IMR-90 (cell line): ENCODE results near the gene CHMP5. TPM values are rescaled to one million over a fixed set of nuclear protein-coding genes. Genes with fewer than 3 reads are reported as not detected.

Experiments used
- ATAC-seq: fragments of 200-7000 bp; cut with Tn5 transposase; 2 replicates; pipeline ENCODE4 v1.9.1; 2020; ENCODE audit warnings: low read depth, mild to moderate bottlenecking, moderate library complexity
- BruUV-seq: library from RNA; stranded (reverse); fragments of 400-500 nt; replicated peaks from 2 replicates; lab custom pipeline; 2021; lab: Mats Ljungman, UMichigan
- CTCF ChIA-PET: fragments of 300-600 bp; formaldehyde crosslinking; extraction: SDS; loops from one replicate; lab custom pipeline; 2021; ENCODE audit warnings: antibody characterized with exemption; lab: Yijun Ruan, JAX
- POLR2A ChIA-PET: fragments of 300-600 bp; sonication (Branson Sonifier 250); formaldehyde crosslinking; loops from one replicate; lab custom pipeline; 2022; ENCODE audit warnings: antibody characterized with exemption; ENCODE audit not compliant: unreplicated experiment; lab: Charles Lee
- DNase-seq: peaks from one replicate; pipeline ENCODE4 v3.0.0; 2013
- H2AFZ ChIP-seq: replicated peaks from 2 replicates; pipeline ENCODE3; 2013; ENCODE audit warnings: low read length, mild to moderate bottlenecking; ENCODE audit not compliant: poor library complexity
- H2AK5ac ChIP-seq: 2 replicates; pipeline ENCODE4 v1.6.1; 2013; ENCODE audit warnings: low read depth, low read length, inconsistent platforms
- H2AK9ac ChIP-seq: replicated peaks from 2 replicates; pipeline ENCODE3; 2013; ENCODE audit warnings: mild to moderate bottlenecking, low read depth, low read length, moderate library complexity; ENCODE audit not compliant: poor library complexity
- H2BK120ac ChIP-seq: 2 replicates; pipeline ENCODE4 v1.6.1; 2013; ENCODE audit warnings: low read depth, low read length, inconsistent platforms
- H2BK15ac ChIP-seq: 3 replicates; pipeline ENCODE4 v1.6.1; 2013; ENCODE audit warnings: low read depth, low read length, inconsistent platforms
- H2BK20ac ChIP-seq: 2 replicates; pipeline ENCODE4 v1.6.1; 2013; ENCODE audit warnings: low read depth, mild to moderate bottlenecking, inconsistent platforms, low read length, moderate library complexity
- H2BK5ac ChIP-seq: 2 replicates; pipeline ENCODE4 v1.6.1; 2013; ENCODE audit warnings: mild to moderate bottlenecking, low read depth, low read length, inconsistent platforms; ENCODE audit not compliant: poor library complexity, severe bottlenecking
- H3K14ac ChIP-seq: replicated peaks from 2 replicates; pipeline ENCODE4 v1.6.1; 2013; ENCODE audit warnings: low read depth, low read length, inconsistent platforms
- H3K18ac ChIP-seq: 2 replicates; pipeline ENCODE4 v1.6.1; 2013; ENCODE audit warnings: low read depth, low read length, control low read depth
- H3K23ac ChIP-seq: 2 replicates; pipeline ENCODE4 v1.6.1; 2013; ENCODE audit warnings: low read depth, low read length, inconsistent platforms
- H3K27ac ChIP-seq: 2 replicates; pipeline ENCODE4 v1.5.1; 2013; ENCODE audit warnings: mild to moderate bottlenecking, control low read depth, low read length; ENCODE audit not compliant: insufficient read depth
- H3K27me3 ChIP-seq: 2 replicates; pipeline ENCODE4 v1.6.1; 2013; ENCODE audit warnings: low read length; ENCODE audit not compliant: control insufficient read depth, insufficient read depth
- H3K36me3 ChIP-seq: 2 replicates; pipeline ENCODE4 v1.6.1; 2013; ENCODE audit warnings: low read length, mixed read lengths; ENCODE audit not compliant: control insufficient read depth, insufficient read depth
- H3K4ac ChIP-seq: 2 replicates; pipeline ENCODE4 v1.6.1; 2013; ENCODE audit warnings: low read depth, low read length, inconsistent platforms
- H3K4me1 ChIP-seq: 2 replicates; pipeline ENCODE4 v1.6.1; 2013; ENCODE audit warnings: low read length, mixed read lengths; ENCODE audit not compliant: control insufficient read depth, insufficient read depth
- H3K4me2 ChIP-seq: 2 replicates; pipeline ENCODE4 v1.6.1; 2013; ENCODE audit warnings: low read depth, mild to moderate bottlenecking, control low read depth, low read length, moderate library complexity
- H3K4me3 ChIP-seq: 2 replicates; pipeline ENCODE4 v1.5.1; 2013; ENCODE audit warnings: low read depth, mild to moderate bottlenecking, control low read depth, low read length, moderate library complexity; ENCODE audit not compliant: insufficient read depth
- H3K56ac ChIP-seq: 2 replicates; pipeline ENCODE4 v1.6.1; 2013; ENCODE audit warnings: low read length, inconsistent platforms; ENCODE audit not compliant: insufficient read depth; ENCODE audit errors: extremely low read depth
- H3K79me1 ChIP-seq, 2 experiments: 2 replicates each; pipeline ENCODE4 v1.6.1; 2013; ENCODE audit warnings: low read length in 2 of 2, inconsistent platforms in 1 of 2, low read depth in 1 of 2
- H3K9ac ChIP-seq: 2 replicates; pipeline ENCODE4 v1.6.1; 2013; ENCODE audit warnings: low read depth, low read length, control low read depth
- H3K9me1 ChIP-seq: 2 replicates; pipeline ENCODE4 v1.6.1; 2013; ENCODE audit warnings: low read length, inconsistent platforms; ENCODE audit not compliant: insufficient read depth
- H3K9me3 ChIP-seq: 2 replicates; pipeline ENCODE4 v1.6.1; 2013; ENCODE audit warnings: low read length; ENCODE audit not compliant: control insufficient read depth, insufficient read depth
- H4K20me1 ChIP-seq: 2 replicates; pipeline ENCODE4 v1.6.1; 2013; ENCODE audit warnings: low read length, inconsistent platforms; ENCODE audit not compliant: insufficient read depth
- H4K5ac ChIP-seq: 2 replicates; pipeline ENCODE4 v1.6.1; 2013; ENCODE audit warnings: mild to moderate bottlenecking, low read depth, low read length, control low read depth
- H4K8ac ChIP-seq, 2 experiments: 2 replicates each; pipeline ENCODE4 v1.6.1; 2013; ENCODE audit warnings: low read depth in 2 of 2, low read length in 2 of 2, control low read depth in 1 of 2, inconsistent platforms in 1 of 2
- H4K91ac ChIP-seq: 2 replicates; pipeline ENCODE4 v1.6.1; 2013; ENCODE audit warnings: low read depth, low read length, inconsistent platforms; ENCODE audit not compliant: insufficient read depth
- BHLHE40 ChIP-seq: fragments of 150-350 bp; IDR thresholded peaks from 2 replicates; pipeline ENCODE4 v1.6.1; 2016; ENCODE audit warnings: mild to moderate bottlenecking, low read depth, low read length
- CEBPB ChIP-seq: IDR thresholded peaks from 2 replicates; pipeline ENCODE4 v1.6.1; 2012; ENCODE audit warnings: low read depth, low read length, improper control_type of control experiment
- CHD1 ChIP-seq: IDR thresholded peaks from 2 replicates; pipeline ENCODE4 v1.6.1; 2012; ENCODE audit warnings: low read depth, low read length, improper control_type of control experiment
- ELK1 ChIP-seq: fragments of 150-350 bp; IDR thresholded peaks from 2 replicates; pipeline ENCODE4 v1.6.1; 2016; ENCODE audit warnings: low read depth, mild to moderate bottlenecking, low read length, moderate library complexity, borderline replicate concordance
- FOS ChIP-seq: fragments of 150-350 bp; IDR thresholded peaks from 2 replicates; pipeline ENCODE4 v1.6.1; 2016; ENCODE audit warnings: low read depth, low read length
- MAFK ChIP-seq: IDR thresholded peaks from 2 replicates; pipeline ENCODE4 v1.6.1; 2012; ENCODE audit warnings: low read depth, low read length, improper control_type of control experiment
- MAZ ChIP-seq: IDR thresholded peaks from 2 replicates; pipeline ENCODE4 v1.6.1; 2012; ENCODE audit warnings: low read depth, mild to moderate bottlenecking, low read length, improper control_type of control experiment, moderate library complexity, borderline replicate concordance
- MXI1 ChIP-seq: IDR thresholded peaks from 2 replicates; pipeline ENCODE4 v1.6.1; 2012; ENCODE audit warnings: low read depth, mild to moderate bottlenecking, low read length, moderate library complexity, borderline replicate concordance
- NFE2L2 ChIP-seq: fragments of 150-350 bp; IDR thresholded peaks from 2 replicates; pipeline ENCODE4 v1.6.1; 2016; ENCODE audit warnings: low read depth, mild to moderate bottlenecking, low read length
- POLR2A ChIP-seq: IDR thresholded peaks from 2 replicates; pipeline ENCODE4 v1.6.1; 2012; ENCODE audit warnings: mild to moderate bottlenecking, low read depth, low read length
- RAD21 ChIP-seq: IDR thresholded peaks from 2 replicates; pipeline ENCODE4 v1.6.1; 2012; ENCODE audit warnings: low read length, improper control_type of control experiment
- RCOR1 ChIP-seq: IDR thresholded peaks from 2 replicates; pipeline ENCODE4 v1.6.1; 2012; ENCODE audit warnings: mild to moderate bottlenecking, low read length, improper control_type of control experiment; ENCODE audit not compliant: insufficient replicate concordance
- RFX5 ChIP-seq: IDR thresholded peaks from 2 replicates; pipeline ENCODE4 v1.8.0; 2012; ENCODE audit warnings: low read depth, mild to moderate bottlenecking, low read length, moderate library complexity
- SMC3 ChIP-seq: fragments of 150-350 bp; IDR thresholded peaks from 2 replicates; pipeline ENCODE4 v1.6.1; 2016; ENCODE audit warnings: low read depth, mild to moderate bottlenecking, antibody characterized with exemption, low read length, moderate library complexity
- WGBS, 2 experiments: methylation state at CpG; one replicate each; pipeline versions ENCODE4 v1.1.5 to v1.1.7; 2013; ENCODE audit warnings: missing lambda C conversion rate in 2 of 2; ENCODE audit not compliant: insufficient read length in 1 of 2; ENCODE audit errors: extremely low coverage in 2 of 2; 5-methylcytosine and 5-hydroxymethylcytosine counted together
- dilution Hi-C: fragments of 300-500 bp; cut with HindIII; formaldehyde crosslinking; loops from one replicate; pipeline ENCODE4 v1.14.3; 2018; ENCODE audit warnings: low sequenced_read_pairs; ENCODE audit not compliant: unreplicated experiment
- in situ Hi-C: fragments of 300-500 bp; cut with MboI; formaldehyde crosslinking; loops from 3 replicates; pipeline ENCODE4 v1.14.3; 2019; ENCODE audit warnings: low sequenced_read_pairs, inconsistent platforms, mixed read lengths
- intact Hi-C: fragments of 100-400 bp; cut with micrococcal nuclease; formaldehyde crosslinking; loops from 2 replicates; pipeline ENCODE4 v1.10.0; 2022
- polyA plus RNA-seq, 3 experiments: library from polyadenylated mRNA; depleted of rRNA; stranded (reverse); fragments of >200 nt; gene quantifications; 2 replicates each; pipeline ENCODE4 v1.2.3, GENCODE V29; 2012; ENCODE audit warnings: low replicate concordance in 1 of 3
- total RNA-seq: library from RNA; depleted of rRNA; stranded (reverse); fragments of >200 nt; gene quantifications from 2 replicates; pipeline ENCODE4 v1.2.3, GENCODE V29; 2012
- TF ChIP-seq, protein P1 (sequence below): conservative IDR thresholded peaks from 2 replicates; pipeline ENCODE4 v1.5.1; 2012; ENCODE audit warnings: mild to moderate bottlenecking, low read depth, low read length, improper control_type of control experiment
- TF ChIP-seq, protein P2 (sequence below): fragments of 150-350 bp; IDR thresholded peaks from 2 replicates; pipeline ENCODE4 v1.6.1; 2017; ENCODE audit warnings: mild to moderate bottlenecking, antibody characterized with exemption, low read length, low read depth

Gene CHMP5
- total and polyA plus RNA-seq, 2 of the 4 experiments (the other 2 are of a cell fraction) = 70.6 to 80.8 TPM

DNA sequence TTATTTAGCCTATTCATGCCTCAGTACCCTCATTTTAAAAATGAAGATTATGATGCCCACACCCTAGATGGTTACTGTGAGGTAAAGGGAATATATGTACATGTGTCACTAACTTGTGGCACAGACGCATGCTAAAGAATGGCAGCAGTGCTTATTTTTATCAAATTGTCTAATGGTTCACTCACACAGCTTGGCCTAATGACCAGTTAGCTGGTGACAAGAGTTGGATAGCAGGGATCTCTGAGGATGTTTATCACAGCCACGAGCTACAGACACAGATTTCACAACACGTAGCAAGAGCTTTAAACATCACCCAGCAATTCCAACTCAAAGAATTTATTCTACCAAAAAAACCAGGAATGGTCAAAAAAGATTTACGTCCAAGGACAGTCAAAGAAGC, 7.6 kb upstream of the CHMP5 start:
- ChIA-PET CTCF (interaction anchor here (0.7 kb wide), 1 partner anchor 199 kb away, joined by 3 read pairs; no protein-coding TSS in a partner anchor), POLR2A (no interaction called here)
- ATAC-seq = no peak

More for the DNA sequence above, 7.6 kb upstream of the CHMP5 start:
- Histone ChIP-seq H3K27me3 (no peaks in the 10 kb centered on the region), H3K9me3 (no peaks in the 10 kb centered on the region), H2BK20ac (no peak overlapping the region), H2BK15ac (no peak overlapping the region), H3K79me1 (peaks cover 14 to 31% of the 10 kb centered on the region in 2 experiments), H3K9me1 (peaks cover 3% of the 10 kb centered on the region; the same call in 1 of the 2 replicates), H3K23ac (no peak overlapping the region), H3K4me3 (no peak overlapping the region), H4K91ac (no peak overlapping the region), H2AFZ (no peak overlapping the region), H2AK9ac (no peak overlapping the region), H3K36me3 (peaks cover 56% of the 10 kb centered on the region), H3K9ac (no peak overlapping the region), H3K4ac (no peak overlapping the region), H3K27ac (no peak overlapping the region), H3K14ac (no peak overlapping the region), H4K8ac (no peak overlapping the region), H3K4me2 (no peak overlapping the region), H4K5ac (no peak overlapping the region), H3K18ac (no peak overlapping the region), H2BK120ac (no peak overlapping the region), H3K56ac (no peak overlapping the region), H2AK5ac (no peak overlapping the region), H4K20me1 (no peaks in the 10 kb centered on the region), H3K4me1 (no peaks in the 10 kb centered on the region), H2BK5ac (no peak overlapping the region)
- TF ChIP-seq FOS (no peak), RFX5 (no peak), MAFK (no peak), MAZ (no peak), RAD21 (no peak), MXI1 (no peak), BHLHE40 (no peak), RCOR1 (no peak), CHD1 (no peak), SMC3 (no peak), ELK1 (no peak), NFE2L2 (no peak), CEBPB (no peak), POLR2A (no peak)
- TF ChIP-seq, protein P1, sequence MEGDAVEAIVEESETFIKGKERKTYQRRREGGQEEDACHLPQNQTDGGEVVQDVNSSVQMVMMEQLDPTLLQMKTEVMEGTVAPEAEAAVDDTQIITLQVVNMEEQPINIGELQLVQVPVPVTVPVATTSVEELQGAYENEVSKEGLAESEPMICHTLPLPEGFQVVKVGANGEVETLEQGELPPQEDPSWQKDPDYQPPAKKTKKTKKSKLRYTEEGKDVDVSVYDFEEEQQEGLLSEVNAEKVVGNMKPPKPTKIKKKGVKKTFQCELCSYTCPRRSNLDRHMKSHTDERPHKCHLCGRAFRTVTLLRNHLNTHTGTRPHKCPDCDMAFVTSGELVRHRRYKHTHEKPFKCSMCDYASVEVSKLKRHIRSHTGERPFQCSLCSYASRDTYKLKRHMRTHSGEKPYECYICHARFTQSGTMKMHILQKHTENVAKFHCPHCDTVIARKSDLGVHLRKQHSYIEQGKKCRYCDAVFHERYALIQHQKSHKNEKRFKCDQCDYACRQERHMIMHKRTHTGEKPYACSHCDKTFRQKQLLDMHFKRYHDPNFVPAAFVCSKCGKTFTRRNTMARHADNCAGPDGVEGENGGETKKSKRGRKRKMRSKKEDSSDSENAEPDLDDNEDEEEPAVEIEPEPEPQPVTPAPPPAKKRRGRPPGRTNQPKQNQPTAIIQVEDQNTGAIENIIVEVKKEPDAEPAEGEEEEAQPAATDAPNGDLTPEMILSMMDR = no peak
- TF ChIP-seq, protein P2, sequence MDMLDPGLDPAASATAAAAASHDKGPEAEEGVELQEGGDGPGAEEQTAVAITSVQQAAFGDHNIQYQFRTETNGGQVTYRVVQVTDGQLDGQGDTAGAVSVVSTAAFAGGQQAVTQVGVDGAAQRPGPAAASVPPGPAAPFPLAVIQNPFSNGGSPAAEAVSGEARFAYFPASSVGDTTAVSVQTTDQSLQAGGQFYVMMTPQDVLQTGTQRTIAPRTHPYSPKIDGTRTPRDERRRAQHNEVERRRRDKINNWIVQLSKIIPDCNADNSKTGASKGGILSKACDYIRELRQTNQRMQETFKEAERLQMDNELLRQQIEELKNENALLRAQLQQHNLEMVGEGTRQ = no peak
- no peak for DNase-seq
- no TSS peak for BruUV-seq
- in situ Hi-C loops = no loop called here
- dilution Hi-C loops = no loop called here
- WGBS, 2 experiments = no CpG with 5 or more reads among the region's 4 CpGs
- intact Hi-C loops = no loop called here
